Measurements from ENCODE around the gene POLR2A. TPM values are rescaled to one million over a fixed set of nuclear protein-coding genes. Genes with fewer than 3 reads are reported as not detected.

POLR2A gene
- total RNA-seq, 6 experiments from 2014 or later = 36.1 to 49.9 (median 46.0) TPM

- intact Hi-C loops (cut with DNase I) = no loop called here
- no peaks in the 10 kb centered on the region for H3K36me3 ChIP-seq
- ATAC-seq (no peak), DNase-seq (no peak)
- peaks cover 0 to 6% (median 0%) of the 10 kb centered on the region in 4 donors for H3K4me1 ChIP-seq
- H3K9me3 ChIP-seq = no peaks in the 10 kb centered on the region
- no peaks in the 10 kb centered on the region for H3K27me3 ChIP-seq
- TF ChIP-seq CTCF (IDR thresholded peaks at IDR 0.05) (no peak), POLR2A (IDR thresholded peaks at IDR 0.05) (no peak)
- 55% methylated on average over 7 of the region's 11 CpGs for WGBS (ENCODE audit: insufficient coverage, low coverage, low lambda C conversion rate, missing lambda C conversion rate)
- no peak overlapping the region for H3K4me3 ChIP-seq
- no peak overlapping the region for H3K27ac ChIP-seq
These were observed 54.9 kb downstream of the POLR2A start for GRCh38 chr17:7538891-7539545.

GRCh38 chr17:7541074-7541621 is 57.0 kb downstream of the POLR2A start:
- H3K27me3 ChIP-seq = no peaks in the 10 kb centered on the region
- 56% methylated on average over 7 of the region's 9 CpGs for WGBS (ENCODE audit: insufficient coverage, low coverage, low lambda C conversion rate, missing lambda C conversion rate)
- peak; percentile 47 to 69 (median 53) for ATAC-seq
- no peaks in the 10 kb centered on the region for H3K9me3 ChIP-seq
- peaks cover 0 to 6% (median 0%) of the 10 kb centered on the region in 4 donors for H3K4me1 ChIP-seq
- no peak overlapping the region for H3K4me3 ChIP-seq
- intact Hi-C loops (cut with DNase I) = no loop called here
- TF ChIP-seq POLR2A (IDR thresholded peaks at IDR 0.05) (no peak), CTCF (IDR thresholded peaks at IDR 0.05) (no peak)
- DNase-seq = no peak
- H3K27ac ChIP-seq = no peak overlapping the region
- H3K36me3 ChIP-seq = no peaks in the 10 kb centered on the region

GRCh38 chr17:7544911-7545310 is 60.7 kb downstream of the POLR2A start:
- intact Hi-C loops (cut with DNase I) = no loop called here
- ATAC-seq = no peak
- no peaks in the 10 kb centered on the region for H3K27me3 ChIP-seq
- DNase-seq = no peak
- H3K4me3 ChIP-seq = no peak overlapping the region
- H3K36me3 ChIP-seq = no peaks in the 10 kb centered on the region
- H3K4me1 ChIP-seq = peaks cover 0 to 10% (median 0%) of the 10 kb centered on the region in 4 donors
- WGBS (ENCODE audit: insufficient coverage, low coverage, low lambda C conversion rate, missing lambda C conversion rate) = 65% methylated on average over 6 of the region's 6 CpGs
- TF ChIP-seq POLR2A (IDR thresholded peaks at IDR 0.05) (no peak), CTCF (IDR thresholded peaks at IDR 0.05) (no peak)
- H3K27ac ChIP-seq = no peak overlapping the region
- H3K9me3 ChIP-seq = no peaks in the 10 kb centered on the region

- intact Hi-C loops (cut with DNase I) = no loop called here
- WGBS (ENCODE audit: insufficient coverage, low coverage, low lambda C conversion rate, missing lambda C conversion rate) = 2% methylated on average over 11 of the region's 65 CpGs
- DNase-seq = peak; percentile 69 to 75 (median 75)
These were observed 64.6 kb downstream of the POLR2A start, which contains the start of gene TNFSF12 for GRCh38 chr17:7548585-7549400. Gene TNFSF12, plus strand, starts transcription at chr17:7549058. Its CDS starts 96 bp downstream, at chr17:7549154.

More at GRCh38 chr17:7548585-7549400, 64.6 kb downstream of the POLR2A start, which contains the start of gene TNFSF12:
- Histone ChIP-seq H3K27ac (peak within 1 kb of the TSS; percentile 53 to 70 (median 68)), H3K4me1 (peaks cover 0 to 4% (median 0%) of the 10 kb centered on the region in 4 donors), H3K27me3 (no peaks in the 10 kb centered on the region), H3K36me3 (no peaks in the 10 kb centered on the region), H3K9me3 (no peaks in the 10 kb centered on the region), H3K4me3 (peak within 1 kb of the TSS; percentile 55 to 71 (median 58))
- TF ChIP-seq POLR2A (IDR thresholded peaks at IDR 0.05) (peak; percentile 47), CTCF (IDR thresholded peaks at IDR 0.05) (peak in 1 of 4 donors; percentile 11)
- peak; percentile 82 to 85 (median 84) for ATAC-seq

Small RNA genes within 50 kb of the gene (small RNA-seq; reads per million reads assigned to genes)
- gene RF00019 = 0 reads per million in 2 experiments

Other genes starting within 250 kb of the POLR2A start
- gene DVL2, start 249.8 kb upstream of the POLR2A start, total RNA-seq = 10 to 100 TPM in 4 of 6 experiments, 1 to 10 TPM in 2; 9.6 to 13.5 (median 12.8) TPM
- 10 to 100 TPM; 16.0 to 24.3 (median 18.2) TPM for gene PHF23, start 244.9 kb upstream of the POLR2A start, total RNA-seq
- gene GABARAP, start 241.9 kb upstream of the POLR2A start, total RNA-seq = 100 to 1,000 TPM; 238 to 330 (median 244) TPM
- gene CTDNEP1, start 232.6 kb upstream of the POLR2A start, total RNA-seq = 10 to 100 TPM; 25.9 to 34.6 (median 31.9) TPM
- gene ELP5, start 232.2 kb upstream of the POLR2A start, total RNA-seq = 10 to 100 TPM; 14.2 to 29.6 (median 22.9) TPM
- 100 to 1,000 TPM in 1 of 6 experiments, 10 to 100 TPM in 4, 1 to 10 TPM in 1; 9.6 to 114 (median 23.3) TPM for gene CLDN7, start 221.9 kb upstream of the POLR2A start, total RNA-seq
- 1 to 10 TPM in 4 of 6 experiments, under 1 TPM in 2; 0.66 to 2.1 (median 1.4) TPM for gene SLC2A4, start 202.6 kb upstream of the POLR2A start, total RNA-seq
- gene YBX2, start 189.7 kb upstream of the POLR2A start, total RNA-seq = 1 to 10 TPM in 2 of 6 experiments, under 1 TPM in 4; 0.27 to 1.7 (median 0.90) TPM
- gene EIF5A, start 176.7 kb upstream of the POLR2A start, total RNA-seq = 100 to 1,000 TPM; 222 to 299 (median 238) TPM
- gene GPS2, start 169.0 kb upstream of the POLR2A start, total RNA-seq = 10 to 100 TPM; 22.0 to 48.1 (median 23.2) TPM
- gene NEURL4, start 155.0 kb upstream of the POLR2A start, total RNA-seq = 10 to 100 TPM in 4 of 6 experiments, 1 to 10 TPM in 2; 4.2 to 22.1 (median 10.8) TPM
- gene ACAP1, start 147.8 kb upstream of the POLR2A start, total RNA-seq = 1 to 10 TPM; 1.6 to 6.8 (median 2.7) TPM
- 1 to 10 TPM; 2.2 to 4.4 (median 2.9) TPM for gene KCTD11, start 132.2 kb upstream of the POLR2A start, total RNA-seq
- not detected for gene TMEM95, start 129.2 kb upstream of the POLR2A start, total RNA-seq
- gene TNK1, start 103.3 kb upstream of the POLR2A start, total RNA-seq = 1 to 10 TPM; 2.9 to 5.1 (median 4.0) TPM
- gene PLSCR3, start 89.8 kb upstream of the POLR2A start, total RNA-seq = 1 to 10 TPM; 5.5 to 8.9 (median 6.4) TPM
- gene TMEM256, start 80.3 kb upstream of the POLR2A start, total RNA-seq = 10 to 100 TPM; 56.4 to 95.4 (median 68.9) TPM
- gene NLGN2, start 76.5 kb upstream of the POLR2A start, total RNA-seq = 1 to 10 TPM; 1.3 to 5.3 (median 3.0) TPM
- gene SPEM1, start 64.0 kb upstream of the POLR2A start, total RNA-seq = not detected
- gene SPEM2, start 58.8 kb upstream of the POLR2A start, total RNA-seq = not detected
- gene SPEM3, start 55.5 kb upstream of the POLR2A start, total RNA-seq = not detected
- gene TMEM102, start 48.9 kb upstream of the POLR2A start, total RNA-seq = 1 to 10 TPM; 2.3 to 8.4 (median 4.0) TPM
- gene FGF11, start 44.9 kb upstream of the POLR2A start, total RNA-seq = under 1 TPM in 5 of 6 experiments, not detected in 1; 0.37 to 0.84 (median 0.68) TPM
- gene CHRNB1, start 39.3 kb upstream of the POLR2A start, total RNA-seq = 10 to 100 TPM in 2 of 6 experiments, 1 to 10 TPM in 4; 6.0 to 12.3 (median 8.2) TPM
- 10 to 100 TPM in 1 of 6 experiments, 1 to 10 TPM in 5; 5.7 to 10.5 (median 7.9) TPM for gene ZBTB4, start 4.7 kb upstream of the POLR2A start, total RNA-seq
- not detected for gene SLC35G6, start 2.9 kb upstream of the POLR2A start, total RNA-seq
- gene TNFSF12, start 64.7 kb downstream of the POLR2A start, total RNA-seq = 10 to 100 TPM in 4 of 6 experiments, 1 to 10 TPM in 2; 6.1 to 14.7 (median 11.4) TPM
- 10 to 100 TPM in 2 of 6 experiments, 1 to 10 TPM in 4; 4.3 to 13.0 (median 6.2) TPM for gene TNFSF13, start 74.4 kb downstream of the POLR2A start, total RNA-seq
- gene SENP3, start 77.6 kb downstream of the POLR2A start, total RNA-seq = 10 to 100 TPM; 12.3 to 33.9 (median 15.1) TPM
- 100 to 1,000 TPM in 1 of 6 experiments, 10 to 100 TPM in 5; 31.6 to 179 (median 51.1) TPM for gene CD68, start 95.3 kb downstream of the POLR2A start, total RNA-seq
- 100 to 1,000 TPM in 2 of 6 experiments, 10 to 100 TPM in 4; 54.2 to 199 (median 63.3) TPM for gene MPDU1, start 99.5 kb downstream of the POLR2A start, total RNA-seq
- gene SOX15, start 105.7 kb downstream of the POLR2A start, total RNA-seq = not detected
- 10 to 100 TPM; 14.3 to 23.2 (median 16.7) TPM for gene FXR2, start 130.5 kb downstream of the POLR2A start, total RNA-seq
- gene SAT2, start 143.5 kb downstream of the POLR2A start, total RNA-seq = 100 to 1,000 TPM in 5 of 6 experiments, 10 to 100 TPM in 1; 99.3 to 187 (median 120) TPM
- gene SHBG, start 145.8 kb downstream of the POLR2A start, total RNA-seq = 10 to 100 TPM in 5 of 6 experiments, 1 to 10 TPM in 1; 2.4 to 70.2 (median 15.4) TPM
- 1 to 10 TPM in 3 of 6 experiments, under 1 TPM in 3; 0.43 to 1.7 (median 0.91) TPM for gene ATP1B2, start 166.6 kb downstream of the POLR2A start, total RNA-seq
- gene TP53, start 203.1 kb downstream of the POLR2A start, total RNA-seq = 10 to 100 TPM; 12.9 to 30.0 (median 23.0) TPM
- 1 to 10 TPM; 1.9 to 3.8 (median 3.0) TPM for gene WRAP53, start 204.1 kb downstream of the POLR2A start, total RNA-seq
- 1 to 10 TPM in 1 of 6 experiments, under 1 TPM in 5; 0.26 to 1.1 (median 0.83) TPM for gene EFNB3, start 220.8 kb downstream of the POLR2A start, total RNA-seq
- gene DNAH2, start 233.4 kb downstream of the POLR2A start, total RNA-seq = under 1 TPM; 0.12 to 0.38 (median 0.27) TPM

Data from right lobe of liver (tissue), 6 donors.